ENCODE results near the gene AGBL3. TPM values are rescaled to one million over a fixed set of nuclear protein-coding genes. Genes with fewer than 3 reads are reported as not detected.

The AGBL3 gene
- total and polyA plus RNA-seq, 2 of the 8 experiments (the other 6 are each of a cell fraction or from before 2014, with no cell fraction given) = 1.1 to 1.9 TPM

- Histone ChIP-seq H2BK5ac (ENCODE audit: low read depth, low read length) (no peak overlapping the region), H3K27ac (ENCODE audit: low read depth, low read length) (no peak overlapping the region), H3K56ac (replicated peaks; ENCODE audit: insufficient read length, low read depth, low read length) (no peak overlapping the region), H3K9me3 (ENCODE audit: insufficient read depth in 2 of 2, low read depth in 1 of 2, low read length in 1 of 2) (peaks cover 22 to 35% of the 10 kb centered on the region in 2 experiments), H4K8ac (ENCODE audit: extremely low read depth, insufficient read depth, low read length) (no peak overlapping the region), H3K23me2 (ENCODE audit: low read depth, low read length) (no peaks in the 10 kb centered on the region), H3K23ac (ENCODE audit: insufficient read length) (no peak overlapping the region), H3K36me3 (ENCODE audit: control insufficient read depth in 2 of 4, insufficient read depth in 4 of 4, low read length in 3 of 4) (peaks cover 0 to 12% (median 1%) of the 10 kb centered on the region in 4 experiments; a peak in 4 of 8 replicates), H3K27me3 (replicated peaks in 1 of 4; ENCODE audit: control insufficient read depth in 3 of 4, extremely low read depth in 1 of 4, insufficient read depth in 3 of 4, low read length in 3 of 4) (no peaks in the 10 kb centered on the region), H2AK5ac (ENCODE audit: low read depth, low read length) (no peak overlapping the region), H3K18ac (ENCODE audit: extremely low read depth, low read length) (no peak overlapping the region), H3K79me2 (ENCODE audit: control insufficient read depth in 1 of 2, insufficient read depth in 2 of 2, low read length in 2 of 2) (no peaks in the 10 kb centered on the region), H4K20me1 (replicated peaks in 1 of 2; ENCODE audit: control insufficient read depth in 1 of 2, insufficient read depth in 2 of 2, low read length in 2 of 2) (no peaks in the 10 kb centered on the region), H2BK20ac (ENCODE audit: low read length) (no peak overlapping the region), H3K4ac (replicated peaks; ENCODE audit: insufficient read length, low read depth, low read length) (no peak overlapping the region), H2BK15ac (ENCODE audit: low read length) (no peak overlapping the region), H3K9ac (replicated peaks in 1 of 4; ENCODE audit: extremely low read depth in 1 of 4, low read depth in 3 of 4, low read length in 3 of 4) (no peak overlapping the region), H3K79me1 (ENCODE audit: low read depth, low read length) (no peaks in the 10 kb centered on the region), H3K14ac (ENCODE audit: insufficient read length) (no peak overlapping the region), H3K4me2 (ENCODE audit: insufficient read depth in 1 of 2, low read depth in 2 of 2, low read length in 2 of 2) (no peak overlapping the region), H3K4me3 (ENCODE audit: extremely low read depth in 1 of 4, insufficient read depth in 2 of 4, low read depth in 3 of 4, low read length in 4 of 4) (no peak overlapping the region), H3K4me1 (replicated peaks in 1 of 4; ENCODE audit: control insufficient read depth in 3 of 4, insufficient read depth in 4 of 4, low read length in 3 of 4) (peaks cover 0 to 3% (median 2%) of the 10 kb centered on the region in 4 experiments; a peak in 3 of 7 replicates), H4K91ac (replicated peaks; ENCODE audit: insufficient read length, low read length) (no peak overlapping the region), H2AFZ (ENCODE audit: low read length) (no peak overlapping the region), H4K5ac (ENCODE audit: insufficient read length, low read depth, low read length) (no peak overlapping the region), H2BK120ac (replicated peaks; ENCODE audit: low read depth, low read length) (no peak overlapping the region), H2BK12ac (ENCODE audit: low read depth, low read length) (no peak overlapping the region)
- DNase-seq (ENCODE audit: low read depth in 1 of 2, low spot score in 2 of 2) = no peak
- CTCF ChIA-PET (ENCODE audit: partially characterized antibody) = interaction anchor here (1.2 to 1.7 kb wide), 5 partner anchors 9 to 544 kb away, joined by 3 to 4 read pairs (median 3); partner anchors contain the start of gene AGBL3
- 86% methylated on average over 13 of the region's 13 CpGs; no CpG with 5 or more reads in 1 of the 2 experiments for WGBS, 2 experiments (ENCODE audit: extremely low coverage in 1 of 2, insufficient coverage in 1 of 2, insufficient read length in 1 of 2, insufficient replicate concordance in 2 of 2, low coverage in 1 of 2, low lambda C conversion rate in 2 of 2, missing lambda C conversion rate in 1 of 2)
- TF ChIP-seq ASH2L (IDR thresholded peaks at IDR 0.05; ENCODE audit: low read length) = no peak
- no peak for TF ChIP-seq POU5F1 (IDR thresholded peaks at IDR 0.05; ENCODE audit: low read depth, low read length)
- TF ChIP-seq CBX8 (IDR thresholded peaks at IDR 0.05; ENCODE audit: borderline replicate concordance, low read depth, low read length) = no peak
- TF ChIP-seq JUN (IDR thresholded peaks at IDR 0.05; ENCODE audit: low read depth, low read length) = no peak
- no peak for FAIRE-seq
- POLR2A ChIA-PET (ENCODE audit: partially characterized antibody) = interaction anchor here (1.0 to 4.3 kb wide), 3 partner anchors 8 to 15 kb away, joined by 4 to 20 read pairs (median 6); partner anchors contain the start of gene CYREN
Measured at GRCh38 chr7:135178364-135178763, 192.1 kb downstream of the AGBL3 start.

Measured in H1 (cell line).